Measurements from ENCODE around the gene SORBS1.

The SORBS1 gene

DNA sequence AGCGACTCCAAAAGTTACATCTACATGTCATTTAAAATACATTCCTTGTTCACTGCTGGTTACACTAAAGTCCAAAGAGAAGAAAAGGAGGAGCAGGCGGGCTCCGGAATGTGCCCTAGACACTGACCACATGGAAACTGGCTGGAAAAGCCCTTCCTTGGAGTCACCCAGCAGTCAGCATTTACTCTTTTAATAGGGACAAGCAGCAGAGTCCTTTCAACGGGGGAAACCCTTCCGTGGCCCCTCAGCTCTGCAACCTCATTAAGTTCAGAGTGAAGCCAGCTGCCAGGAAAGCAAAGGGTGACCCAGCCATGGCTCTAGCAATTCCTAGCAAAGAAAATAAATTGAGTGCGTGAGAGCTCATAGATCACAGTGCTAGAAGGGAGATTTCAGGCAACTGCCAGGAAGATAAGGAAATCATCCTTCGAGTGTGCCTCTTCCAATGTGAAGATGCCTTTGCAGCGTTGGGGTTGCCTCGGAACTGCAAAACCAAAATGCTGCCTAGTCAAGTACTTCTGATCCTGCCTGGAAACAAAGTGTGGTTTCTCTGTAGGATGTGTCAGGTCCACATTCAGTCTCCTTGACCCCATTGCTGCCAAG lies 101.6 kb downstream of the SORBS1 start:
- DNase-seq (ENCODE audit: low read depth): no peak

DNA sequence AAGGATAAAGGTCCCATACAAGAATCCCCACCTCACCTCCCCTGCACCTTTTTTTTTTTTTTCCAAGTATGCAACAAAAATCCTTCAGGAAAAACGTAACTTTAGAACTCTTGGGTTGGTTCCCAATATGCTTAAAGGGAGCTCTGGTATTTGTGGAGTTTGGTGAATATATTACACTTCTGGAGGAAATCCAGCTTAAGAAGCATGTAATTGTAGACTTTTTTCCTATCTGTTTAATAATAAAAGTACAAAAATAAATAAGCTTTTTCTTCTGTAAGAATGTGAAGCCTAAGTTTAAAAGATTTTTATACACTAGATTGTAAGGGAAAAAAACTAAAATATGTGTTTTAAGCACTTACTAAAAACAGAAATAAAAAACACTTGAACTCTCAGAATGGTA lies 102.3 kb downstream of the SORBS1 start:
- DNase-seq (ENCODE audit: low read depth): no peak

DNA sequence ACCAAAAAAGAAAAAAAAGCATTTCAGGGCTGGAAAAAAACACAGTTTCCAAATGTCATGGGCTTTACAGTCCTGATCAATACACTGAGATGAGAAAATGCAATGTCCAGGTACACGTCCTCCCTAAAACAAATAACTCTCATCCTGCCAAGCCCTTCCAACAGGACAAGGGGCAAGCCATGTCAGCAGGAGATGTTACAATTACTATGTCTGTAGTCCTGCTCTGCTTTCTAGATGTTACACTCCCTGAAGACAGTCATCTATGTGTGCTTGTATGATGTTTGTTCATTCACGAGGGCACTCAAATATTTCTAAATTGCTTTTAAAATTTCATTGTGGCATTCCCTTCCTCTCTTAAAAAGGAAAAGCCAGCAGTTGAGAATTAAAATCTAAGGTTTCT lies 103.2 kb downstream of the SORBS1 start:
- DNase-seq (ENCODE audit: low read depth): no peak

DNA sequence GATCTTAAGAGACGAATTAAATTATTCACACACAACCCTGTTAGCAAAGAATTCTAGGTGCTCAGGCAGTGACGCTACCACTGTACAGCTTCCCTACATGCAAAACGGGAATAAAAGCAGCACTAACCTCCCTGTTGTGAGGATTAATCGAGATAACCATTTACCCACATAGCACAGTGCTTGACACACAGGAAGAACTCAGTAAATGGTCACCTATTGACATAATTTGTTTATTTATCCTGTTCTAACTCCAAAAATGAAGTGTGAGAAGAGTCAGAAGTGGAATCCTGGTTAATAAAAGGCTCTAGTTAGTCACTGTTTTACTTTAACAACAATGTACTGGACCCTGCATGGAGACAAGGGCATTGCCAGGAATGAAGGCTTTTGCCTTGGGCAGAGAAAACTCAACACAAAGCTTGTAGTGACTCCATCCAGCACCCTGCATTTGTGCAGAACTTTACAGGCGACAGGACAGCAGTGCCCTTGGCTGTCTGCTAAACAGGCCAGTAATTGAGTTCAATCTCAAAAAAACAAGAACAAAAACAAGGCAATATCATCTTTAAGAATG lies 103.8 kb downstream of the SORBS1 start:
- no peak for DNase-seq (ENCODE audit: low read depth)

DNA sequence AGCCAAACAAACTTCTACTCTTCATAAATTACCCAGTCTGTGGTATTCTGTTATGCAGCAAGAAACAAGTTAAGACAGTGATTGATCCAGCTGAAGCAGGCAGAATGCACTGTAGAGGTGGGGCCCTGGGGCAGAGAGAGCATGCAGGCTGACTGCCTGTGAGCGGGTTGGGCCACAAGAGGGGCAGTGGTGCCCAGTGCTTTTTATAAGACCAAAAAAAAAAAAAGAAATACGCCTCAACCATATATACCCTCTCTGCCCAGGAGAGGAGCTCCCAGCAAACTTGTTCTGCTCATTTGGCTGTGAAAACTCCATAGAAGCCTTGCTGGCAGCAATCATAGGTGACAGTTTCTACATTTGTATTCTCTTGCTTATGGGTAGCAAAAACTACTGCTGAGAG lies 104.7 kb downstream of the SORBS1 start:
- no peak for DNase-seq (ENCODE audit: low read depth)

DNA sequence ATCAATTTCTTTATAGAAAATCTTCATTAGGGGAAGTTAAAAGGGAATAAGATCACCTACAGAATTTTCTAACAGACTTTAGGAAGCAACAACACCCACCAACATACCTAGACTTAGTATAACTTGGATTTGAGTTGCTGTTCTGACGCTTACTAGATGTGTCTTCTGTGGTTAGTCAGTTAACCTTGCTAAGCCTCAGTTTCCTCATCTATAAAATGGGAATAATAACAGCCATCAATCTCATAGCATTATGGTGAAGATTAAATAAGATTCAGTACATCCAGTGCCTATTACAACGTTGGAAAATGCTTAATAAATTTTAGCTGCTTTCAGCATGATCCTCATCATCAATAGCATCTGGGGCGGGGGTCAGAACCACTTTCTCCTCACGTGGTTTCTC lies 106.2 kb downstream of the SORBS1 start:
- DNase-seq (ENCODE audit: low read depth): no peak

DNA sequence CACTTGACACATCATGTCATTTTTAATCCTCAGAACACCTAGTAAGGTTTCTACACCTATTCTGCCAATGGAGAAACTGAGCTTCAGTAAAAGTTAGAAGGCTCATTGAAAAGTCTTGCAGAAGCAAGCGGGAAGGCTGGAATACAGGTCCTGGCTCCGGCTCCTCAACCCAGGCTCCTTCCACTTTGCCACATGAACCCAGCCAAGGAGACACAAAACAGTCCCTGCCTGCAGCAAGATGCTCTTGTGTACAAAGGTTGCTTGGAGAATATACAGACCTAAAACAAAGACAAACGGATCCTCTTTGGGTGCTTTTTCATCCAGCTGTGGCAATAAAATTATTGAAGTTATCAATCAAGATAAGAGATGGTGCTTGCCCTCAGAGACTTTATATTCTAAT lies 106.8 kb downstream of the SORBS1 start:
- DNase-seq (ENCODE audit: low read depth): no peak

DNA sequence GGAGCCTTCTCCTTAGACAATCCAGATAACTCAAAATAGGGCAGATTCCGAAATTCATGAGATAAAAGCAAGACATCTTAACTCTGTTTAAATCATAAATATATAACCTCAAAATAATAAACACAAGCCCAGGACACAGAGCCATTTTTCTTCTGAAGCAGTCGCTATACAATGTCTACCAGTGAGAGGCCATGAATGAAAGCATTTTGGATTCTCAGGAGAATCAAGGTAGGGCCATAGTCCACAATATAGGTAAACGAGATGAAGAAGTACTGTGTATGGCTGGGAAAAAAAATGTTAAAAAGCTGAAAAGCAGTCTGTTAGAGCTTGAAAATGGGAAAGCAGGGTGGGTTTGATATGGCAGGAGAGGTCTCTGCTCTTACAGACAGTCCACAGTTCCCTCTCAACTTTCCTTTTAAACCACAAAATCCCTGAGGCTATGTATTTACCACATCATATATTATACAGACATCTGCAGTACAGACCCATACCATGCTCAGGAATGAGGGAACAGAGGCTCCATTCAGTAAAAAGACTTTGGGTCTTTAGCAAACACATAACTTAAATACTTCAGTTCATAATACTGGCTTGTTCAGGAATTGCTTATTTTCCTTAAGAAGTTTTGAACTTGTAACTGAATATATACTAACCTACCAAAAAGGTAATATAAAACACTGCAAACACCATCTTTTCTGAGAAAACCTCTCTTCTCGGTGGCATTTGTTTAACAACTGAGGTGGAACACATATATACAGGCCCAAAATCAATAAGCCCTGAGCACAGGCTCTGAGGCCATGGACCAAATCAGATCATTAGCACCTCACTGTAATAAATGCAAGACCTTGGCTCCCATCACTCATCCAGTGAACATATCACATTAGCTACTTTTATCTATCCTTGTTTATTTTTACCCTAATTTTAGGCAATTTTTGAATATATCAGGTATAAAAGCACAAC lies 109.3 kb downstream of the SORBS1 start:
- no peak for DNase-seq (ENCODE audit: low read depth)

DNA sequence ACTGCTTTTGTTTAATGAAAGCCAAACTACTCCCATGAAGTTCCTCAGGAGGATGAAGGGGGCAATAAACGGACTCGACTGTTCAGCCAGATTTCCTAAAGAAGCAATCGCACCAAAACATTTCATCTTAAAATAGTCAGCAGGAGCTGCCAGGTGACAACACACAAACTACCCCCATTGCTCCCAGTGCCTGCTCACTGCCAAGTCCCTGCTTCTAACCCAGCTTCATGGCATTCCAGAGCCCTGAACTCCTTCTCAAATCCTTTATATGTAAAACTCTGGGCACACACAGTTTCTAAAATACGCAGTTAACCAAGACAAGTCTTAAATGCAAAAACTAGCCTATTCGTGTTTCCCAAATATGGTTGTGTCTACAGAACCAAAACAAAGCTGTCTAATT lies 110.0 kb downstream of the SORBS1 start:
- DNase-seq (ENCODE audit: low read depth): no peak

DNA sequence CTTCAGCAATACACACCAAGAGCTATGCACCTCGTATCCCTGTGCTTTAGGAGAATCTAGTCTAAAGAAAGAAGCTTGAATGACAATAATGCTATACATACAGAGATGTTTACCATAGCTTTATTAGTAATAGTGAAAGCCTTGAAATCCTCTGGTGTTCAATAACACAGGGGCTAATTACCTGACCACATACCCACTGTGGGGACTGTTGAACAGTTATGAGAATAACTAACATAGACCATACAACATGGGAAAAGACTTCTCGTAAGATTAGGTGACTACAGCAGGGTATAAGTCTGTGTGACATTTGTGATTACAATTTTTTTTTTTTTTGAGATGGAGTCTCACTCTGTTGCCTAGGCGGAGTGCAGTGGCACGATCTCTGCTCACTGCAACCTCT lies 111.0 kb downstream of the SORBS1 start:
- no peak for DNase-seq (ENCODE audit: low read depth)

DNA sequence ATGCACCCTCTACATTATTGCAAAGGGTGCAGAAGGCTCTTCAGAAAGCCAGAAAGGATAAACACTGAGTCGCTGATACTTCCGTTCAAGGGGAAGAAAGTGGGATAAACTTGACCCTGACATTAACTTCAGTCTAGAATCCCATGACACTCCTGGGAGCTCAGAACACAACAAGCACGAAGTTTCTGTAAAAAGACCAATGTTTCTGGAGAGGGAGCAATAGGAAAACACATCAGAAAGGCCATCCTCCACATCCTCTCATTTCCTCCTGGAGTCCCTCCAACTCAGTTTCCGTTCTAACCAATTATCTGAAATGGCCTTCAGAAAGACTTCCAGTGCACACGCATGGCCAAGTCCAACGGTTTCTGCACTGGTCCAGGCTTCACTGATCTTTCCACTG lies 113.5 kb downstream of the SORBS1 start:
- DNase-seq (ENCODE audit: low read depth): no peak

DNA sequence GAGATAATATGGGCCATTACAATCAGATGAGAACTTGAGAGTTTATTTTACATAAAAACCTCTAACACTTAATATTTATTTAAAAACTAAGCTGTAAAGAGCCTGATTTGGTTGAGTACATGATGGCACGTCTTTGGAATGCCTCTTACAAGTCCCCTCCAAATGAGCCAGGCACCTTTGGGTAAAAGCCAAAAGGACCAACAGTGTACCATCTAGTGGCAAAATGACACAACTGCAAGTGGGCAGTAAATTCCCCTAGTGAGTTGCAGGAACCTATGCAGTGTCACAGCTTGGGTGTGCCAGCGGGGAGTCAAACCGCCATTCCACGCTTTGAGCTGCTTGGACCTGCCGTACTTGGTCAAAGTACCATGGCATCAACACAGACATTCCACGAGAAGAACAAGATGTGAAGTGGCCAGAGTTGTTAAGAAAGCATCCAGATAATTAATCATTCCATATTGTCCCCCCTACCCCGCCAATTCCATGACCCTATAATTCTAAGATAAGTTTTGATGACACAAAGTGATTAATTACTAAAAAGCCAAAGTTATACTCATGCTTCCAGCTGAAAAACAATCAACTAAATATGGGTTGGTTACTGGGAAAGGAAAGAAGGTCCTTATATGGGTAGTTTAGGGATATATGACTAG lies 115.2 kb downstream of the SORBS1 start:
- no peak for DNase-seq (ENCODE audit: low read depth)

DNA sequence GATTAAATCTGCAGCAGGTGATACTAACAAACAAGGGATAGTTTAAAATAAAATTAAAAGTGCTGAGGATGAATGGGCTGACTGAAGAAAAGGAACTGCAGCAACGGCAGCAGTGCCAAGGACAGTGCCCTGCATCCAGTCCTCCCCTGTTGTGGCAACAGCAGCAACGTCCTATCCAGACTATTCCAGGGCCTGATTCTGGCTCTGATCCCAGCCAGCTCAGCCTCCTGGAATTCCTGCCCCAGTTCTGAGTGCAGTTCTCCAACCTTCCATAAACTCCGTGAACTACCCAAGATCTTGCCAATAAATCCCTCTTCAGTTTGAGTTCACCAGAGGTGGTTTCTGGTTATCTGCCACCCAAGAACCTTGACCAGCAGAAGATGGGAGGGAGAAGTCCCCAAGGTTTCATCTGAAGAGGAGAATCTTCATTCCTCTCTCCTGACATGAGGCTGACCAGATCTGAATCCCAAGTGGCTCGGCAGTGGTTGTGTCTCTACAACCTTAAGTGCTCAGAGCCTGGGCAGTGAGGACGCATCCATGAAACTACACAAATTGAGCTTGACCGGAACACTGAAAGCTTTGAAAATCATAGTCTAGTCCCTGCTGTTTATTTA lies 115.8 kb downstream of the SORBS1 start:
- DNase-seq (ENCODE audit: low read depth): no peak

DNA sequence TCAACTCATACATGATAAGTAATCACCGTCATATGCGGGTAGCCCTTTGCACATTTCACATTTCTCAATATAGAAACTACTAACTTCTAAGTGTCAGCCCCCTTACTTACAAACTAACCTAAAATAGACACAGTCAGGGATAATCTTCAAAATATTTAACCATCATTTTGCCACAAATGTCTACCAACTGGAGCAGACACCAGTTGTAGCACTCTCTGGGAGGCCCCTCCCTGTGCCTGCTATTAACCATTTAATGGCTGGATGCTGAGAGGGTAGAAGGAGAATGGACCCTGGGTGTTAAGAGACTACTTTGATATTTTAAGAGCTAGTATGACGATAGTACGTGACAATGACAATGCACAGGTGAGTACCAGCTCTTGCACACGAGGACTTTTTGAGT lies 116.4 kb downstream of the SORBS1 start:
- DNase-seq (ENCODE audit: low read depth): no peak

DNA sequence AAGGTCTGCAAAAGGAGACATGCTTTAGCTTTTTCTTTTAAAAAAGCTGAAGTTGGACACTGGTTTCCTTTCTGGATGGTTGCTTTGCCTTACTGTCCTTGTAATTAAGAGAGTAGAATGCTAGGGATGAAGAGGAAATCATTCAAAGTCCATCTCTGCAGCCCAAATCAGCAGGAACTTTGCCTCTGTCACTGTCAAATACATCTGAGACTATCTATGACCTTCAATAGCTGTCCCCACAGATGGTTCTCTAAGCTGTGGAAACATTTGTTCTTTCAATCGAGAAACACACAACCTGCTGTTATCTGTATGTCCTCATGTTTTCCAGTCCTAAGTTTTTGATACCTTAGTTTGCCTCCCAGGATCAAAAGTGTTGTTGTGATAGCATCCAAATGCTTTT lies 117.5 kb downstream of the SORBS1 start:
- no peak for DNase-seq (ENCODE audit: low read depth)

DNA sequence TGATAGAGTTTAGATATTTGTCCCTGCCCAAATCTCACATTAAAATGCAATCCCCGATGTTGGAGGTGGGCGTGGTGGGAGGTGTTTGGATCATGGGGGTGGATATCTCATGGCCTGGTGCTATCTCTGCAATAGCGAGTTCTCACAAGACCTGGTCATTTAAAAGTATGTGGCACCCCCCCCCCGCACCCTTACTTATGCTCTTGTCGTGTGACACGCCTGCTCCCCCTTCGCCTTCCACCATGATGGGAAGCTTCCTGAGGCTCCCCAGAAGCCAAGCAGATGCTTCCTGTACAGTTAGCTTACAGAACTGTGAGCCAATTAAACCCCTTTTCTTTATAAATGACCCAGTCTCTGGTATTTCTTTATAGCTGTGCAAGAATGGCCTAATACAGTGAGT lies 118.8 kb downstream of the SORBS1 start:
- no peak for DNase-seq (ENCODE audit: low read depth)

DNA sequence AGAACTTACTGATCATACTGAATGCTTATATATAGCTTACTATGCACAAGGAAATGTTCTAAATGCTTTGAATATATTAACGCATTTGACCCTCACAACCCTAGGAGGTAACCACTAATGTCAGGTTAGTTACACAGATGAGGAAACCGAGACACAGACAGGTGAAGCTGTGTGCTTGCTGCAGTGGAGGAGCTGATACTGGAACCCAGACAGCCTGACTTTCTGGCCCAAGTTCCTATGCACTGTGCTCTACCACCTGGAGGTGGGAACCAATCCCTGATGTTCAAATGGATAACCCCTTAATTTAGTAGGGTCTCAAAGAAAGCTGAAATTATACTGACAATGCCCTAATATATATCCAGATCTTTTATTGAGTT lies 119.6 kb downstream of the SORBS1 start:
- no peak for DNase-seq (ENCODE audit: low read depth)

DNA sequence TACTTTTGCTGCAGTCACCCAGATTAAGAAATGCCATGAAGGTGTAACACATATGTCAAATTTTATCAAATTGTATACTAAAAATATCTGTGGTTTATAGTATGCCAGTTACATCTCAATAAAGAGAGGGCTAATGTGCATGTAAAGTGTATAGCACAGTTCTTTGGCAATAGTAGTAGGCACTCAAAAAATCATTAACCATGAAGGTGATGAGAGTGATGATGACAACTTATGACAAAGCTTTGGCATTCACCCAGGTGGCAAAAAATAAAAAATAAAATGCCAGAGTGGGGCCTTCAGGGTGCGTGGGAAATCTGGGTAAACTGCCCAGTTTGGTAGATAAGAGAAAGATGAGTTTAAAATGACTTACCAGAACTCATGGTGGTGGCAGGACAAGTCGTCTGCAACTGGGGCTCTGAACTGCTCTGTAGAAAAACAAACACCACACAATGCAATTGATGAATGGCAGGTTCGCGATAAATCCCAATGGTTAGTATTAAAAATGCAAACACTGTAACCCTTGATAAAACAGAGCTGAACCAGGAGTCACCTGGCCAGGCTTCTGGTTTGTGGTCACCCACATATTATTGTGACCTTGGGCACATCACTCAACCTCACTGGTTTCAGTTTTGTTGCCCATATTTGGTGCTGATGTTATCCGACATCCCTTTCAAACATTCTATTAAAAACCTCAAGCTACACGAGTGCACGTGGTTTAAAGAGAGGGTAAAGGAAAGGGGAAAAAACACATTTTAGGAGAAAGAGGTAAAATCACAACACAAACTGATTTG lies 120.2 kb downstream of the SORBS1 start:
- no peak for DNase-seq (ENCODE audit: low read depth)

DNA sequence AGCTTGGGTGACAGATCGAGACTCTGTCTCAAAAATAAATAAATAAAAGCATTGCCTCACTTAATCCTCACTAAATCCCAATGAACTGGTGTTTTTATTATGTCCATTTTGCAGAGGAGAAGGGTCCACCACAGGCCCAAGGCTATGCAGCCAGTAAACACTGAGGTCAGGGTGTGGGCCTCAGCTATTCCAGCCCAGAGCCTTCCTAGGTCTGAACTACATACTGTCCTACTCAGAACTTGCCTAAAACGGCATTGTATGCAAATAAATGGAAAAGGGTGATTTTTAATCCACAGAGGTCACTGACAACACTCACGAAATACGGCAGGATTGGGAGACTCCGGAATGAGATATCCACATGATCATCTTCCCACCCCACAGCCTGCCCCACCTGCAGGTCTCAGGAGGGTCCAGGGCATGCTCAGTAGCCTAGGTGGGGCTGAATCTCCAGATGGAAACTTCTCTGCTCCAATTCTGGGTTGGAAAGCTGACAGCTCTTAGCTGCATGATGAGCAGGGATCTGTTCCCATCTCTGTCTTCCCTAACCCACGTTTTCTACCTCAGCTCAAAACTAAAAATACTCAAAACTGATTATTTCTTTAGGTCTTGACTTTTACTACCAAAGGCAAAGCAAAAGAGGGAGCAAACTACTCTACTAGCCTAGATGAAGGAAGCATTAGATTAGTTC lies 121.0 kb downstream of the SORBS1 start:
- no peak for DNase-seq (ENCODE audit: low read depth)

DNA sequence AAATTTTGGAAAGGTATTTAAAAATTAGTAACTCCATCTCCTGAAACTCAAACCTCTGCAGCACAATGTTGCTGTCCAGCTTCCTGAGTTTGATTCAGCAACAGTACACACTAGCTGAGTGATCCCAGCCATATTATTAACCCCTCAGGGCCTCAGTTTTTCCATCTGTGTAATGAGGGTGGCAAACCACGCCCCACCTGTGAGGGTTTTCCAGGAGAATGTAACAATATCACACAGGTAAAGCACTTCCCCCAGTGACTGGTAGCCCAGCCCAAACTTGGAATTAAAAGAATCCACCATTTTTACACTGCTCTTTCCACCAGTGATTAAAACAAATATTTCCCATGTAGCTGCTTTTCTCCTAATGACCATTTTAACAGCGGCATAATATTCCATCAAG lies 122.4 kb downstream of the SORBS1 start:
- no peak for DNase-seq (ENCODE audit: low read depth)

DNA sequence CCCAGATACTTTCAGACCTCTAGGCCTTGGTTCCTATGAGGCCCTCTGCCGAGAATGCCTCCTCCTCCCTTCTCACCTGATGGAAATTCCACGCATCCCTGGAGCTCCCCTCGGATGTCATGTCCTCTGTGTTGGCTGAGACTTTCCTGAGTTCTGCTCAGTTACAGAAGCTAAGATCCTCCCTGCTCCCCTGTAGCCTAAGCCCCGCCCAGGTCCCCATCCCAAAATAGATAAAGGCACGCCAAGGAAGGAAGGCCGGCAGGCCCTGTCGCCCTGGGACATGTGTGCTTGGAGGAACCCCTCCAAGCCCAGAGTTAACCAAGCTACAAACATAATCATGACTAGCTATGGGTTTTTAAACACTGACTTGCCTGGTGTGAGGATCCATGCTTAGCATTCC lies 123.5 kb downstream of the SORBS1 start:
- DNase-seq (ENCODE audit: low read depth): no peak
